Breast epithelium (tissue), 3 donors: Measurements from ENCODE around the gene GLRA3.

Experiments
- CTCF ChIP-seq, 3 donors: fragments of 450-650 bp; IDR thresholded peaks; one replicate each; pipeline ENCODE4 v1.5.1; 2016 to 2017; ENCODE audit warnings: antibody characterized with exemption in 3 of 3, mild to moderate bottlenecking in 3 of 3, moderate library complexity in 3 of 3
- POLR2A ChIP-seq: fragments of 450-650 bp; IDR thresholded peaks from one replicate; pipeline ENCODE4 v1.6.1; 2016; ENCODE audit warnings: antibody characterized with exemption, mild to moderate bottlenecking, moderate library complexity
- POLR2AphosphoS5 ChIP-seq, 3 donors: sonication (generic); formaldehyde crosslinking; IDR thresholded peaks; one replicate each; pipeline ENCODE4 v1.6.1; 2017; ENCODE audit warnings: antibody characterized with exemption in 3 of 3

DNA sequence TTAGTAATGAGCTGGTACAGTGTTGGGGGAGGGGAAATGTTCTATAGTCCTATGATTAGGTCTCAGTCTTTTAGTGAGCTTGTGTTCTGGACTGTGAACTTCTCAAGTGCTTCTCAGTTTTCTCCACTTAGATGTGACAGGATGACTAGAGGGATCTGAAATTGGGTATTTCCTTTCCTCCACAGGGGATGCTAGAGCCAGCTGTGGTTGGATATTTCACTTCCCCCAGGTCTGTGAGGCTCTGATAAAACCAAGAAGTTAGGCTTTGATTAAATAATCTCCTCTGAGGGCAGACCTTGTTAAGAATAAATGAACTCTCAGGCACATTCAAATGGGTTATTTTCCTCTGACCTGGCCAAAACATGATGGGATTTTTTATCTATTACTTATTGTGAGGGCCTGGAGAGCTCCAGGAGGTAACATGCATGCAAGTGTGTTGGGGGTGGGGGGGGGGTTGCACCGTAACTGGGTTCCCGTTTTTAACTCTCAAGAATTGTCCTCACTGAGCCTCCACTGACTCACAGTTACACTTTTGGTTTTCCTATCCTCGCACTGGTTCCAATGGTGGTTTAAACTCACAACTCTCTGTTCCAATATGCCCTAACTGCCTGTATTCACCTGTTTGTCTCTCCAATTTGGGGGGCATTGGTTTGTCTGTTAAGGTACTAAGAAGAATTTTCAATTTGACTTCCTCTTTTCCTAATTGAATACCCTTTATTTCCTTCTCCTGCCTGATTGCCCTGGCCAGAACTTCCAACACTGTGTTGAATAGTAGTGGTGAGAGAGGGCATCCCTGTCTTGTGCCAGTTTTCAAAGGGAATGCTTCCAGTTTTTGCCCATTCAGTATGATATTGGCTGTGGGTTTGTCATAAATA, 28.1 kb upstream of the GLRA3 start:
- TF ChIP-seq POLR2A (no peak), CTCF (IDR thresholded peaks at IDR 0.05) (no peak), POLR2AphosphoS5 (IDR thresholded peaks at IDR 0.05) (no peak)
